ENCODE data around the gene TBC1D26.
"Not testable (repeated sequence)": the region's sequence is repeated elsewhere in the genome, so short reads cannot be mapped to it uniquely, and the experiment has no call there.

The TBC1D26 gene

GRCh38 chr17:15744074-15744676 lies 12.1 kb downstream of the TBC1D26 start:
- DNase-seq (ENCODE audit: low read depth) = no peak

- no peak for DNase-seq (ENCODE audit: low read depth)
These were observed 12.8 kb downstream of the TBC1D26 start for GRCh38 chr17:15744885-15745284.

GRCh38 chr17:15749403-15749802 lies 17.3 kb downstream of the TBC1D26 start:
- not testable (repeated sequence) for DNase-seq (ENCODE audit: low read depth)

- not testable (repeated sequence) for DNase-seq (ENCODE audit: low read depth)
These were observed 36.9 kb downstream of the TBC1D26 start for GRCh38 chr17:15768865-15769533.

- not testable (repeated sequence) for DNase-seq (ENCODE audit: low read depth)
These were observed 38.6 kb downstream of the TBC1D26 start for GRCh38 chr17:15770679-15771078.

- no peak for DNase-seq (ENCODE audit: low read depth)
These were observed 44.8 kb downstream of the TBC1D26 start for GRCh38 chr17:15776871-15777270.

GRCh38 chr17:15777297-15777696 lies 45.2 kb downstream of the TBC1D26 start:
- no peak for DNase-seq (ENCODE audit: low read depth)

- no peak for DNase-seq (ENCODE audit: low read depth)
These were observed 45.6 kb downstream of the TBC1D26 start for GRCh38 chr17:15777717-15778116.

GRCh38 chr17:15779119-15779518 lies 47.0 kb downstream of the TBC1D26 start:
- DNase-seq (ENCODE audit: low read depth) = no peak

GRCh38 chr17:15780188-15780587 lies 48.1 kb downstream of the TBC1D26 start:
- no peak for DNase-seq (ENCODE audit: low read depth)

GRCh38 chr17:15782866-15783265 lies 50.8 kb downstream of the TBC1D26 start:
- peak; percentile 5 for DNase-seq (ENCODE audit: low read depth)

GRCh38 chr17:15783461-15783860 lies 51.4 kb downstream of the TBC1D26 start:
- DNase-seq (ENCODE audit: low read depth) = no peak

GRCh38 chr17:15784351-15784750 lies 52.3 kb downstream of the TBC1D26 start:
- DNase-seq (ENCODE audit: low read depth) = not testable (repeated sequence)

- not testable (repeated sequence) for DNase-seq (ENCODE audit: low read depth)
These were observed 55.4 kb downstream of the TBC1D26 start for GRCh38 chr17:15787363-15788075.

GRCh38 chr17:15788365-15788764 lies 56.3 kb downstream of the TBC1D26 start:
- not testable (repeated sequence) for DNase-seq (ENCODE audit: low read depth)
